Activated naive CD8-positive, alpha-beta T cell treated with anti-CD3 and anti-CD28 coated beads for 36 hours (primary cell): Measurements from ENCODE around the gene CYTH3. TPM values are rescaled to one million over a fixed set of nuclear protein-coding genes. Genes with fewer than 3 reads are reported as not detected.
"Not testable (repeated sequence)": the region's sequence is repeated elsewhere in the genome, so short reads cannot be mapped to it uniquely, and the experiment has no call there.

Source experiments
- DNase-seq: peaks from one replicate; pipeline ENCODE4 v3.0.0; 2021
- H3K27ac Mint-ChIP-seq: one replicate; pipeline ENCODE4 v1.8.0; 2022; ENCODE audit warnings: mild to moderate bottlenecking, moderate library complexity, mixed read lengths
- H3K27me3 Mint-ChIP-seq: one replicate; pipeline ENCODE4 v1.8.0; 2022; ENCODE audit warnings: mild to moderate bottlenecking, mixed read lengths
- H3K36me3 Mint-ChIP-seq: one replicate; pipeline ENCODE4 v1.8.0; 2021; ENCODE audit warnings: mild to moderate bottlenecking, mixed read lengths
- H3K4me1 Mint-ChIP-seq: one replicate; pipeline ENCODE4 v1.8.0; 2021; ENCODE audit warnings: mixed read lengths
- H3K4me3 Mint-ChIP-seq: one replicate; pipeline ENCODE4 v1.8.0; 2022; ENCODE audit warnings: mild to moderate bottlenecking, moderate library complexity, mixed read lengths
- H3K9me3 Mint-ChIP-seq: one replicate; pipeline ENCODE4 v1.8.0; 2022; ENCODE audit warnings: mixed read lengths
- total RNA-seq, 2 experiments: library from RNA; stranded (reverse); gene quantifications; one replicate each; pipeline ENCODE4 v1.2.3, GENCODE V29; 2021

The CYTH3 gene
- total RNA-seq, 2 experiments from 2014 or later: 1.7 to 2.0 TPM

- no peaks in the 10 kb centered on the region for H3K4me1 Mint-ChIP-seq
- no peaks in the 10 kb centered on the region for H3K9me3 Mint-ChIP-seq
- peaks cover 4% of the 10 kb centered on the region for H3K27me3 Mint-ChIP-seq
- no peak overlapping the region for H3K4me3 Mint-ChIP-seq
- DNase-seq: no peak
- no peak overlapping the region for H3K27ac Mint-ChIP-seq
- no peaks in the 10 kb centered on the region for H3K36me3 Mint-ChIP-seq
Observed at GRCh38 chr7:6210621-6211372, 61.6 kb downstream of the CYTH3 start.

- Mint-ChIP-seq H3K4me1 (no peaks in the 10 kb centered on the region), H3K9me3 (no peaks in the 10 kb centered on the region), H3K27me3 (peaks cover 4% of the 10 kb centered on the region), H3K4me3 (no peak overlapping the region), H3K27ac (no peak overlapping the region), H3K36me3 (no peaks in the 10 kb centered on the region)
- DNase-seq: no peak
Observed at GRCh38 chr7:6209340-6209739, 63.1 kb downstream of the CYTH3 start.

GRCh38 chr7:6208573-6209328 lies 63.7 kb downstream of the CYTH3 start:
- H3K27ac Mint-ChIP-seq: no peak overlapping the region

GRCh38 chr7:6205971-6206660 lies 66.3 kb downstream of the CYTH3 start:
- Mint-ChIP-seq H3K9me3 (no peaks in the 10 kb centered on the region), H3K4me1 (no peaks in the 10 kb centered on the region), H3K27me3 (no peaks in the 10 kb centered on the region), H3K4me3 (no peak overlapping the region), H3K27ac (no peak overlapping the region), H3K36me3 (no peaks in the 10 kb centered on the region)
- no peak for DNase-seq

More at GRCh38 chr7:6208573-6209328, 63.7 kb downstream of the CYTH3 start:
- Mint-ChIP-seq H3K36me3 (no peaks in the 10 kb centered on the region), H3K4me1 (no peaks in the 10 kb centered on the region), H3K27me3 (peaks cover 3% of the 10 kb centered on the region), H3K9me3 (no peaks in the 10 kb centered on the region), H3K4me3 (no peak overlapping the region)
- DNase-seq: no peak

- no peaks in the 10 kb centered on the region for H3K4me1 Mint-ChIP-seq
- no peak overlapping the region for H3K27ac Mint-ChIP-seq
- no peaks in the 10 kb centered on the region for H3K9me3 Mint-ChIP-seq
- no peaks in the 10 kb centered on the region for H3K27me3 Mint-ChIP-seq
- no peak for DNase-seq
- no peaks in the 10 kb centered on the region for H3K36me3 Mint-ChIP-seq
- no peak overlapping the region for H3K4me3 Mint-ChIP-seq
Observed at GRCh38 chr7:6203381-6203780, 69.0 kb downstream of the CYTH3 start.

GRCh38 chr7:6202117-6202516 lies 70.3 kb downstream of the CYTH3 start:
- H3K36me3 Mint-ChIP-seq: no peaks in the 10 kb centered on the region

GRCh38 chr7:6200971-6201370 lies 71.5 kb downstream of the CYTH3 start:
- H3K4me3 Mint-ChIP-seq: no peak overlapping the region
- no peaks in the 10 kb centered on the region for H3K4me1 Mint-ChIP-seq
- no peak overlapping the region for H3K27ac Mint-ChIP-seq
- H3K27me3 Mint-ChIP-seq: no peaks in the 10 kb centered on the region
- no peaks in the 10 kb centered on the region for H3K36me3 Mint-ChIP-seq
- no peak for DNase-seq
- H3K9me3 Mint-ChIP-seq: no peaks in the 10 kb centered on the region

More at GRCh38 chr7:6202117-6202516, 70.3 kb downstream of the CYTH3 start:
- Mint-ChIP-seq H3K4me3 (no peak overlapping the region), H3K27me3 (no peaks in the 10 kb centered on the region), H3K27ac (no peak overlapping the region), H3K9me3 (no peaks in the 10 kb centered on the region), H3K4me1 (no peaks in the 10 kb centered on the region)
- DNase-seq: no peak

GRCh38 chr7:6198689-6199595 lies 73.5 kb downstream of the CYTH3 start:
- Mint-ChIP-seq H3K27me3 (no peaks in the 10 kb centered on the region), H3K9me3 (no peaks in the 10 kb centered on the region), H3K4me3 (no peak overlapping the region), H3K4me1 (no peaks in the 10 kb centered on the region), H3K36me3 (no peaks in the 10 kb centered on the region), H3K27ac (no peak overlapping the region)
- no peak for DNase-seq

GRCh38 chr7:6197801-6198551 lies 74.4 kb downstream of the CYTH3 start:
- no peak overlapping the region for H3K4me3 Mint-ChIP-seq
- H3K27ac Mint-ChIP-seq: no peak overlapping the region
- no peaks in the 10 kb centered on the region for H3K4me1 Mint-ChIP-seq
- H3K36me3 Mint-ChIP-seq: no peaks in the 10 kb centered on the region
- H3K9me3 Mint-ChIP-seq: no peaks in the 10 kb centered on the region
- no peaks in the 10 kb centered on the region for H3K27me3 Mint-ChIP-seq
- DNase-seq: no peak

GRCh38 chr7:6193709-6194108 lies 78.7 kb downstream of the CYTH3 start:
- no peak for DNase-seq
- no peaks in the 10 kb centered on the region for H3K4me1 Mint-ChIP-seq
- no peaks in the 10 kb centered on the region for H3K9me3 Mint-ChIP-seq
- H3K27me3 Mint-ChIP-seq: no peaks in the 10 kb centered on the region
- H3K4me3 Mint-ChIP-seq: no peak overlapping the region
- no peaks in the 10 kb centered on the region for H3K36me3 Mint-ChIP-seq
- no peak overlapping the region for H3K27ac Mint-ChIP-seq

- not testable (repeated sequence) for H3K4me3 Mint-ChIP-seq, DNase-seq, H3K27me3 Mint-ChIP-seq, H3K27ac Mint-ChIP-seq, H3K9me3 Mint-ChIP-seq, H3K4me1 Mint-ChIP-seq, H3K36me3 Mint-ChIP-seq
Observed at GRCh38 chr7:6190563-6190962, 81.9 kb downstream of the CYTH3 start.

GRCh38 chr7:6188389-6188788 lies 84.0 kb downstream of the CYTH3 start:
- no peaks in the 10 kb centered on the region for H3K27me3 Mint-ChIP-seq
- H3K4me3 Mint-ChIP-seq: no peak overlapping the region
- H3K36me3 Mint-ChIP-seq: no peaks in the 10 kb centered on the region
- H3K9me3 Mint-ChIP-seq: no peaks in the 10 kb centered on the region
- DNase-seq: no peak
- H3K4me1 Mint-ChIP-seq: no peaks in the 10 kb centered on the region
- no peak overlapping the region for H3K27ac Mint-ChIP-seq

GRCh38 chr7:6186577-6186976 lies 85.8 kb downstream of the CYTH3 start:
- Mint-ChIP-seq H3K36me3 (no peaks in the 10 kb centered on the region), H3K27me3 (no peaks in the 10 kb centered on the region), H3K27ac (no peak overlapping the region), H3K9me3 (no peaks in the 10 kb centered on the region), H3K4me3 (no peak overlapping the region), H3K4me1 (no peaks in the 10 kb centered on the region)
- DNase-seq: no peak

- Mint-ChIP-seq H3K27me3 (no peaks in the 10 kb centered on the region), H3K4me3 (no peak overlapping the region), H3K4me1 (no peaks in the 10 kb centered on the region), H3K9me3 (no peaks in the 10 kb centered on the region), H3K36me3 (no peaks in the 10 kb centered on the region), H3K27ac (no peak overlapping the region)
- no peak for DNase-seq
Observed at GRCh38 chr7:6182993-6183392, 89.4 kb downstream of the CYTH3 start.
